Stimulated activated CD4-positive, alpha-beta T cell treated with anti-CD3 and anti-CD28 coated beads, Interleukin-15, amount 100 ng/mL, for 1 hour (primary cell): Measurements from ENCODE around the gene ZFAND6.

Experiments used
- DNase-seq, 2 donors: peaks; one replicate each; pipeline ENCODE4 v3.0.0-alpha.2; 2020; ENCODE audit warnings: low read depth in 1 of 2, low spot score in 1 of 2

Gene ZFAND6

GRCh38 chr15:80186597-80186996 lies 127.1 kb downstream of the ZFAND6 start:
- no peak for DNase-seq
